NK-92 treated with Interleukin-12 subunit alpha and Interleukin-12 subunit beta, amount 100 ng/mL, for 24 hours (cell line): ENCODE data around the gene CAPNS1.
"Not testable (repeated sequence)": the region's sequence is repeated elsewhere in the genome, so short reads cannot be mapped to it uniquely, and the experiment has no call there.

Experiments
- DNase-seq: peaks from one replicate; lab custom pipeline; 2025; lab: John Stamatoyannopoulos, UW

CAPNS1 gene

GRCh38 chr19:36151144-36152018 is 11.5 kb downstream of the CAPNS1 start:
- no peak for DNase-seq

- DNase-seq, result no peak
These were observed 12.1 kb downstream of the CAPNS1 start for GRCh38 chr19:36152019-36152351.

GRCh38 chr19:36152352-36153091 is 12.7 kb downstream of the CAPNS1 start, which contains the start of gene COX7A1:
COX7A1 (minus strand) TSS chr19:36152447; CDS start chr19:36152407, 40 bp downstream.
- DNase-seq, result no peak

GRCh38 chr19:36153126-36153525 is 13.3 kb downstream of the CAPNS1 start:
- DNase-seq, result no peak

- no peak for DNase-seq
These were observed 21.1 kb downstream of the CAPNS1 start for GRCh38 chr19:36160821-36161596.

- no peak for DNase-seq
These were observed 23.9 kb downstream of the CAPNS1 start for GRCh38 chr19:36163813-36164212.

- DNase-seq, result no peak
These were observed 29.4 kb downstream of the CAPNS1 start for GRCh38 chr19:36169084-36169760.

GRCh38 chr19:36172852-36173251 is 33.0 kb downstream of the CAPNS1 start:
- DNase-seq, result no peak

GRCh38 chr19:36173846-36174245 is 34.0 kb downstream of the CAPNS1 start:
- DNase-seq, result not testable (repeated sequence)

- DNase-seq, result not testable (repeated sequence)
These were observed 39.2 kb downstream of the CAPNS1 start for GRCh38 chr19:36179077-36179476.

GRCh38 chr19:36182612-36183244 is 42.9 kb downstream of the CAPNS1 start:
- DNase-seq, result no peak

GRCh38 chr19:36183245-36183628 is 43.4 kb downstream of the CAPNS1 start:
- no peak for DNase-seq

GRCh38 chr19:36186722-36187121 is 46.9 kb downstream of the CAPNS1 start:
- not testable (repeated sequence) for DNase-seq

- DNase-seq, result no peak
These were observed 56.4 kb downstream of the CAPNS1 start for GRCh38 chr19:36196249-36196648.

GRCh38 chr19:36198119-36198518 is 58.3 kb downstream of the CAPNS1 start:
- no peak for DNase-seq
